HPDE6-E6E7 (cell line): ENCODE measurements around the gene AFP.

Experiments used
- DNase-seq: peaks from one replicate; pipeline ENCODE4 v3.0.0; 2011; ENCODE audit warnings: missing footprints; ENCODE audit errors: extremely low spot score

Gene AFP

GRCh38 chr4:73438048-73438447 is 2.0 kb downstream of the AFP start:
- no peak for DNase-seq

- DNase-seq: no peak
Measured at GRCh38 chr4:73438582-73439215, 2.7 kb downstream of the AFP start.

DNA sequence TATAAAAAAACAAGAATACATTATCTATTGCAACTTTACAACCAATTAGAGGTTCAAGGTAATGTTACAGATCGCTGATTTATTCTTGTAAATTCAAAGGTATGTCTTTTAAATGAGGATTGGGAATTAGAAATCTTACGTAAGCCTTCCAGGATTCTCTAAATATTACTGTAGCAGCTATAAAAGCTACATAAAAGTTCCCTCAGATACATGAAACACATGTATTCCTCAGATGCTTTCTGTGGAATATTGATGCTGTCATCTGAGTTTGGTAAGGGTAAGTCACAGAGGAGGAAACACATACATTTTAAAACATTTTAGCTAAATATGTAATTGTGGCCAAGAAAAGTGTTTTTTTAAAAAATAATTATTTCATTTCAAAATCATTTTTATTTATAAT is 3.4 kb downstream of the AFP start:
- DNase-seq: no peak

GRCh38 chr4:73439991-73440390 is 4.0 kb downstream of the AFP start:
- DNase-seq: no peak

DNA sequence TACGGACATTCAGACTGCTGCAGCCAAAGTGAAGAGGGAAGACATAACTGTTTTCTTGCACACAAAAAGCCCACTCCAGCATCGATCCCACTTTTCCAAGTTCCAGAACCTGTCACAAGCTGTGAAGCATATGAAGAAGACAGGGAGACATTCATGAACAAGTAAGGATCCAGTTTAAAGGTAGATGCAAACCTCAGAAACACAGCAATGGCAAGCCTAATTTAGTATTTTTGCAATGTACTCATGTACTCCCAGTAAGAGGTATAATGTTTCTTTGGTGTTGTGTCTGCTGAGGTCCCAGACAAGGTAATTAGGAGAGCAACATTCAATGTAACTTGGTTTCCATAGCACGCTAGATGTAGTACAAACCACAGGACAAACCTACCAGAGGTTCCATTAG is 4.6 kb downstream of the AFP start:
- no peak for DNase-seq

DNA sequence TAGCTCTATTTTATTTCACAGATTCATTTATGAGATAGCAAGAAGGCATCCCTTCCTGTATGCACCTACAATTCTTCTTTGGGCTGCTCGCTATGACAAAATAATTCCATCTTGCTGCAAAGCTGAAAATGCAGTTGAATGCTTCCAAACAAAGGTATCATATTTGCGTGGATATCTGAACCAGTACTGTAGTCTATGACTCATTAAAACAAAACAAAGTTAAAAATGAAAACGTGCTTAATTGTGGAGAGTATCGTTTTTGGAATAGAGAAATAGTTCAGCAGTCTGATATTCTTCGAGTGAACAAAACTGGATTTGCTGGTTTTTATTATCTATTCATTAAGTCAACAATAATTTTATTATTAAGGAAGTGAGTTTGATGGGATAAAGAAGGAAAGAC is 6.3 kb downstream of the AFP start:
- DNase-seq: no peak

DNA sequence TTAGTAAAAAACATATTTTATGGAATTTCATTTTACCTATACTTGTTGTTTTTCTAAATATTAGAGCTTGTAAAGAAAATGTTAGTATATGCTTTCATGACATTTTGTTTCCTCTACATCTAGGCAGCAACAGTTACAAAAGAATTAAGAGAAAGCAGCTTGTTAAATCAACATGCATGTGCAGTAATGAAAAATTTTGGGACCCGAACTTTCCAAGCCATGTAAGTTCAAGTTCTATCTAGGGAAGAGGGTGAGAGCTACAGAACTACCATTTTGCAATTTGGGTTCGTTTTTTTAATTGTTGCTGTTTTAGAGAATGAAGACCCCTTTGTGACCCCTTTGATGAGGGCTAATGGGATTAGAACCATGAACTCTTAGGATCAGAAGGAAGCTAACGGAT is 7.2 kb downstream of the AFP start:
- no peak for DNase-seq

- no peak for DNase-seq
Measured at GRCh38 chr4:73445383-73446335, 9.6 kb downstream of the AFP start.

DNA sequence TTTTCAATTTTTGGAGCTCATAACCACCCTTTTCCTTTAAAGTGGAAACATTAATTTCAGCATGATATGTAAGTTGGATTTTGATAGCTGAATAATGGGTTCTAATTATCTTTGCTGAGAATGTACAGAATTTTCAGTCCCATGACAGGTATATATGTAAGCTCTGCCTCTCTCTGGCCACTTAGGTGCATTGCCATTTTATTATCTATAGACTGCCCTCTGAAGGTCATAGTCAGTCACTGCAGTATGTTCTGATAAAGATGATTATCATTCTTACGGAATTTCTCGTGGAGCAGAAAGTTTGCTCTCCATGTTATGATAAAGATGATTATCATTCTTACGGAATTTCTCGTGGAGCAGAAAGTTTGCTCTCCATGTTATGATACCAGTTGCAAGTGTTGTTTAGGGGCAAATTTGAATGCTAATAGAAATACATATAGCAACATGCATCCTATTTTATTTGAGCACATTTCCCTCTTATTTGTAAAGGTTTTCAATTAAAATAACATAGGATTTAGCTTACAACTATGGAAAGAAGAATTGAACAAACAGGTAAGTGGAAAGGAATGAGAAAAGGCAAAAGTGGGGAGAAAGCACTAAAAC is 10.4 kb downstream of the AFP start:
- DNase-seq: no peak

GRCh38 chr4:73447671-73448070 is 11.7 kb downstream of the AFP start:
- no peak for DNase-seq

GRCh38 chr4:73448448-73449203 is 12.6 kb downstream of the AFP start:
- no peak for DNase-seq

DNA sequence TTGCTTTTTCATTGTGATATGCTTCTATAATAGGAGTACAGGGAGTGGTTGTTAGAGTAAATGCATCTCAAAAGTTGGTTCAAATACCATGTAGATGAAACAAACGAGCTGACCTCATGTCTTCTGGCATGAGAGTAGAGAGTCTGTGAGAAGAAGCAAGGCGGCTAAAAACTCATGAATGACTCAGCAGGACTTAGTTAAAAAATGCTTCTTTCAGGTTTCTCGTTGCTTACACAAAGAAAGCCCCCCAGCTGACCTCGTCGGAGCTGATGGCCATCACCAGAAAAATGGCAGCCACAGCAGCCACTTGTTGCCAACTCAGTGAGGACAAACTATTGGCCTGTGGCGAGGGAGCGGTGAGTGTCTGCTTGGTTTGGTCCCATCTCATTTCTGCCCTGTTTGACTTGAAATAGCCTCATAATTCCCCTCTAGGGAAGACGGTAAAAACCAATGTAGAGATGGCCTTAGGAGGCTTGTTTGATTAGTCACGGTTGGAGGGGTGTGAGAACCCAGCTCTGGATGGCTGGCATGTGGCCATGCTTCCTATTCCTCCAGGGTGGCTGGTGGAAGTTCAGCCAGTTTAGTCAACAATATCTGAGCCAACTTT is 14.5 kb downstream of the AFP start:
- peak; percentile 47 for DNase-seq

GRCh38 chr4:73451404-73451803 is 15.4 kb downstream of the AFP start:
- DNase-seq: no peak

DNA sequence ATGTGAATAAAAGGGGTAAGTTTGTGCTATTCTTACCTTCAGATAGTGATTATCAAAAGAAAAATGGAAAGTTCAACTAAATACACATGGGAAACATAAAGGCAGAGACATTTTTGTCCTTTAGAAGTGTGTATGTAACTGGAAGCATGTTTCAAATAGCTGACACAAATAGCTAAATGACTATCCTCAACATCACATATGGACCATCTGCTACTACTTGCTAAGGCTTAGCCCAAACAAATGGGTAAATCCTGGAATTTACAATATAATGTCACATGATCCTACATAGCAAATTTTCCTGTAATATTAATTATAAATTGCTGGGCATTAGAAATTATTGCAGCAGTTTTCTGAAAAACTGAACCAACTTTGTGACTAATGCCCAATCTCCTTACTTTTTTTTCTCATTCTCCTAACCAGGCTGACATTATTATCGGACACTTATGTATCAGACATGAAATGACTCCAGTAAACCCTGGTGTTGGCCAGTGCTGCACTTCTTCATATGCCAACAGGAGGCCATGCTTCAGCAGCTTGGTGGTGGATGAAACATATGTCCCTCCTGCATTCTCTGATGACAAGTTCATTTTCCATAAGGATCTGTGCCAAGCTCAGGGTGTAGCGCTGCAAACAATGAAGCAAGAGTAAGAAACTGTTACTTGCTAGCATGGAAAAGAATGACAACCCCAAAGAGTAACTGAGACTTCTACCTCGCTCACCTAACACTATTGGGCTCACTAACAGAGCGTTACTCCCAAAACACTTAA is 16.1 kb downstream of the AFP start:
- DNase-seq: no peak

- no peak for DNase-seq
Measured at GRCh38 chr4:73452953-73453700, 17.1 kb downstream of the AFP start.

DNA sequence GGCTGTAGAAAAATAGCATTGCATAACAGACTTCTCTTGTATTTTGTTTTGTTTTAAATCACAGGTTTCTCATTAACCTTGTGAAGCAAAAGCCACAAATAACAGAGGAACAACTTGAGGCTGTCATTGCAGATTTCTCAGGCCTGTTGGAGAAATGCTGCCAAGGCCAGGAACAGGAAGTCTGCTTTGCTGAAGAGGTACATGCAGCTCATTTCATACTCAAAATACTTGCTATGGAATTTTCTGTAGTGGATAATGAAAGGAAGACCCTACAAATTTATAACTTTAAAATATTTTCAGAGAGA is 17.6 kb downstream of the AFP start:
- no peak for DNase-seq

DNA sequence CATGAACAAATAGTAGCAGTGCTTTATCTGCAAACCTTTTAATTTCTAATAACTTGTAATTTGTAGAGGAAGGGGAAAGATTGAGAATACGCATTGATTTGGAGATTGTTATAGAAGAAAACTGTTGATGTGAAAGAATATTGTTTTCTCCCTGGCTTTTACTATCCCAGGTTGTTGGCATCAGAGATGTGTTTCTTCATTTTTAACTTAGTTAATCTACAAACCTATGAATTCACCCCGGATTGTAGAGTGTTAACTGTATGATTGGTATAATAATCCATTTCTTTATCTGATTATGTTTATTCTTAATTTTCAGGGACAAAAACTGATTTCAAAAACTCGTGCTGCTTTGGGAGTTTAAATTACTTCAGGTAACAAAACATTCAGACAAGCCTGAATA is 18.9 kb downstream of the AFP start:
- DNase-seq: no peak

GRCh38 chr4:73456177-73457022 is 20.4 kb downstream of the AFP start:
- DNase-seq: no peak
